Kidney (tissue), 14 donors: ENCODE measurements around the gene GBX2. TPM values are rescaled to one million over a fixed set of nuclear protein-coding genes. Genes with fewer than 3 reads are reported as not detected.
"Not testable (repeated sequence)": the region's sequence is repeated elsewhere in the genome, so short reads cannot be mapped to it uniquely, and the experiment has no call there.

Experiments
- DNase-seq, 5 donors: peaks; one replicate each; pipeline ENCODE4 v3.0.0-alpha.2; 2013 to 2020
- FAIRE-seq: peaks from 2 replicates; lab custom pipeline; 2012; peaks lifted over from hg19 to GRCh38; lab: Jason Lieb, UNC
- H3K27ac ChIP-seq, 2 donors: one replicate each; pipeline ENCODE4 v1.7.0; 2013; ENCODE audit warnings: low read depth in 2 of 2, low read length in 2 of 2, inconsistent platforms in 1 of 2
- H3K27me3 ChIP-seq: one replicate; pipeline ENCODE4 v1.7.1; 2013; ENCODE audit warnings: low read length, inconsistent platforms; ENCODE audit not compliant: control insufficient read depth, insufficient read depth
- H3K36me3 ChIP-seq, 3 donors: one replicate each; pipeline versions ENCODE4 v1.7.0 to v1.7.1; 2013; ENCODE audit warnings: low read length in 3 of 3, control low read depth in 1 of 3, inconsistent platforms in 1 of 3; ENCODE audit not compliant: insufficient read depth in 3 of 3, control insufficient read depth in 2 of 3
- H3K4me1 ChIP-seq, 3 donors: one replicate each; pipeline versions ENCODE4 v1.7.0 to v1.7.1; 2013; ENCODE audit warnings: low read length in 3 of 3, inconsistent platforms in 1 of 3, low read depth in 1 of 3; ENCODE audit not compliant: control insufficient read depth in 2 of 3, insufficient read depth in 2 of 3
- H3K4me3 ChIP-seq, 3 donors: one replicate each; pipeline versions ENCODE4 v1.7.0 to v1.8.1; 2013; ENCODE audit warnings: low read length in 3 of 3, control low read depth in 1 of 3, inconsistent platforms in 1 of 3
- H3K9ac ChIP-seq, 3 donors: one replicate each; pipeline versions ENCODE4 v1.7.0 to v1.7.1; 2013; ENCODE audit warnings: low read length in 3 of 3, control low read depth in 1 of 3, inconsistent platforms in 1 of 3
- H3K9me3 ChIP-seq, 3 donors: one replicate each; pipeline versions ENCODE4 v1.7.0 to v1.7.1; 2013; ENCODE audit warnings: low read length in 3 of 3, control low read depth in 1 of 3, inconsistent platforms in 1 of 3; ENCODE audit not compliant: control insufficient read depth in 2 of 3, insufficient read depth in 1 of 3
- intact Hi-C: fragments of 100-400 bp; cut with DNase I; formaldehyde crosslinking; loops from one replicate; pipeline ENCODE4 v1.11.1; 2022
- polyA plus RNA-seq: library from polyadenylated mRNA; stranded (reverse); fragments of 350-450 nt; fragmentation: Illumina TruSeq; extraction: RNeasy Lipid Tissue Mini Kit (QIAGEN cat#74804); gene quantifications from one replicate; pipeline ENCODE4 v1.2.3, GENCODE V29; 2014; ENCODE audit warnings: low read depth, low replicate concordance; ENCODE audit not compliant: insufficient read depth
- total RNA-seq: library from RNA; stranded (reverse); fragmentation: NEBNext Ultra II Directional; extraction: Animal tissue kit (Norgen Biotek cat#: 25700); gene quantifications from one replicate; pipeline ENCODE4 v1.2.1, GENCODE V29; 2021
- TF ChIP-seq, protein P1 (sequence below): IDR thresholded peaks from 3 replicates; pipeline ENCODE4 v1.5.1; 2012; ENCODE audit warnings: mild to moderate bottlenecking, moderate library complexity, borderline replicate concordance; ENCODE audit not compliant: insufficient read depth; ENCODE audit errors: extremely low read depth
- donor health status: control.
- donor health status: control.
- donor health status: control.
- donor health status: control.
- donor health status: control.
- donor health status: DM: yes; HTN: yes; CAD: no.
- donor health status: Normal renal cell carcinoma (clear cell type).

Gene GBX2
- total and polyA plus RNA-seq, 2 donors from 2014 or later = not detected

DNA sequence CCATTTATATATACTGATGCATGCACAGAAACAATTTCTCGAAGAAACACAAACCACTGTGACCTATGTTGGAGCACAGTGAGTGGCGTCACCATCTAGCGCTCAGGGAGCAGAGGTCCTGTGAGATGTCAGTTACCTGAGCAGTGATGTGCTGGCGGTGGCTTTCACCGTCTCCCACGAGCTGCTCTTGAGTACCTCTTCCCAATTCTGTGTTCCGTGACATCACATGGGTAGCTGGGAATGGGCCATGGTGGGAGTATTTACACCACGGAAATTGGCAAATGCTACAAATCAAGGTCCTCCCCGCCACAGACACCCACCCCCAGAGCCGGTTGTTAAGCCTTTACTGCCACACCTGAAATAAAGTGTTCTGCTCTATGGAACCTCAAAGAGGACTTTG lies 24.4 kb downstream of the GBX2 start:
- TF ChIP-seq, protein P1, sequence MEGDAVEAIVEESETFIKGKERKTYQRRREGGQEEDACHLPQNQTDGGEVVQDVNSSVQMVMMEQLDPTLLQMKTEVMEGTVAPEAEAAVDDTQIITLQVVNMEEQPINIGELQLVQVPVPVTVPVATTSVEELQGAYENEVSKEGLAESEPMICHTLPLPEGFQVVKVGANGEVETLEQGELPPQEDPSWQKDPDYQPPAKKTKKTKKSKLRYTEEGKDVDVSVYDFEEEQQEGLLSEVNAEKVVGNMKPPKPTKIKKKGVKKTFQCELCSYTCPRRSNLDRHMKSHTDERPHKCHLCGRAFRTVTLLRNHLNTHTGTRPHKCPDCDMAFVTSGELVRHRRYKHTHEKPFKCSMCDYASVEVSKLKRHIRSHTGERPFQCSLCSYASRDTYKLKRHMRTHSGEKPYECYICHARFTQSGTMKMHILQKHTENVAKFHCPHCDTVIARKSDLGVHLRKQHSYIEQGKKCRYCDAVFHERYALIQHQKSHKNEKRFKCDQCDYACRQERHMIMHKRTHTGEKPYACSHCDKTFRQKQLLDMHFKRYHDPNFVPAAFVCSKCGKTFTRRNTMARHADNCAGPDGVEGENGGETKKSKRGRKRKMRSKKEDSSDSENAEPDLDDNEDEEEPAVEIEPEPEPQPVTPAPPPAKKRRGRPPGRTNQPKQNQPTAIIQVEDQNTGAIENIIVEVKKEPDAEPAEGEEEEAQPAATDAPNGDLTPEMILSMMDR = no peak
- intact Hi-C loops = no loop called here

DNA sequence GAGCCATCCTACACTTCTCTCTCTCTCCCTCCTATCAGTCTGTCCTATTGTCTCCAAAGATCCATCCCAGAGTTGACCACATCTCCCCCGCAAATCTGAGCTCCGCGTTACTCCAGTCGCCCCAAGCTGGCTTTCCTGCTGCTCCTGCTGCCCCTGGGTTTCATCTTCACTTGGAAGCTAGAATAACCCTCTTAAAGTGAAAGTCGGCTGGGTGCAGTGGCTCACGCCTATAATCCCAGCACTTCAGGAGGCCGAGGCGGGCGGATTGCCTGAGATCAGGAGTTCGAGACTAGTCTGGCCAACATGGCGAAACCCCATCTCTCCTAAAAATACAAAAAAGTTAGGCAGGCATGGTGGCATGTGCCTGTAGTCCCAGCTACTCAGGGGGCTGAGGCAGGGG lies 26.6 kb downstream of the GBX2 start:
- DNase-seq, H3K36me3 ChIP-seq, intact Hi-C loops, H3K4me3 ChIP-seq, H3K27me3 ChIP-seq, FAIRE-seq, H3K27ac ChIP-seq, H3K9me3 ChIP-seq, H3K4me1 ChIP-seq, H3K9ac ChIP-seq: not testable (repeated sequence)

More for the DNA sequence above, 24.4 kb downstream of the GBX2 start:
- Histone ChIP-seq H3K4me1 (no peaks in the 10 kb centered on the region), H3K27ac (no peak overlapping the region), H3K9ac (no peak overlapping the region), H3K27me3 (no peaks in the 10 kb centered on the region), H3K4me3 (no peak overlapping the region), H3K9me3 (no peaks in the 10 kb centered on the region), H3K36me3 (no peaks in the 10 kb centered on the region)
- FAIRE-seq (no peak), DNase-seq (no peak)

DNA sequence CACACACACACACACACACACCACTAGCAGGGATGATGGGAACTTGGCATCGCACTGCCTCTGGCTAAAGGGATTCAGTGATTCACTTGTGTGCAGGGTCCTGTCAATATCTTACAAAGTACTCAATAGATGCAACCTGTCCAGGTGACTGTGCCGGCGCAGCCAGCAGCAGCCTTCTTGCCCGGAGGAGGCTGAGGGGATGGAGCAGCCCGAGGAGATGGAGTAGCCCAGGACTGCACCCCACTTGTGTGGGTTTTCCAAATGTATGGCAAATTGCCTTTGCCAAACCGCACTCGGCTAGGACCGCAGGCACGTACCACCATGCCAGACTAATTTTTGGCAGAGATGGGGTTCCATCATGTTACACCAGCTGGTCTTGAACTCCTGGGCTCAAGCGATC lies 31.1 kb downstream of the GBX2 start:
- DNase-seq = no peak
- FAIRE-seq = no peak
- Histone ChIP-seq H3K36me3 (no peaks in the 10 kb centered on the region), H3K9ac (no peak overlapping the region), H3K4me1 (no peaks in the 10 kb centered on the region), H3K9me3 (no peaks in the 10 kb centered on the region), H3K27me3 (no peaks in the 10 kb centered on the region), H3K4me3 (no peak overlapping the region), H3K27ac (no peak overlapping the region)
- intact Hi-C loops = no loop called here
- TF ChIP-seq, protein P1 = no peak

DNA sequence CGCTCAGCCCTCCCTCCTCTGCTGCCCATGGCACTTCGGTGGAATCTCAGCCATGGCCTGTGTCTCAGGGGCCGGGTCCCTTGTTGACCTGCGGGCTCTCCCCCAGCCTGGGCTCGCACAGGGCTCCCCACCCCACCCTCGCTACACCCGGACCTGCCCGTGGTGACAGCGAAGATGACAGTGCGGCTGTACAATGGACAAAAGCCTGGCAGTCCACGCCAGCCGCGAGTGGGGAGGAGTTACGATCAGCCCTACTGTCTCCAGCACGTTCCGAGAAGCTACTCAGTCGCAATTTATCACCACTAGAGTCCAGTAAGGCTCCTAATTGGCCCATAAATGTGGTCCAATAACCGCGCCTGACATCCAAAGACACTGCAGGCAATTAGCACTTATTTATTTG lies 31.6 kb downstream of the GBX2 start:
- no peak overlapping the region for H3K9ac ChIP-seq
- DNase-seq (no peak), FAIRE-seq (no peak)
- no peak overlapping the region for H3K4me3 ChIP-seq
- H3K9me3 ChIP-seq = no peaks in the 10 kb centered on the region
- H3K4me1 ChIP-seq = no peaks in the 10 kb centered on the region
- H3K36me3 ChIP-seq = no peaks in the 10 kb centered on the region
- intact Hi-C loops = no loop called here
- no peak overlapping the region for H3K27ac ChIP-seq
- H3K27me3 ChIP-seq = no peaks in the 10 kb centered on the region
- TF ChIP-seq, protein P1 = no peak
